HG03571 (cell line): ENCODE results near the gene BRICD5.
A peak's percentile ranks its signal among the peaks of the same experiment; 100 is the strongest.

ENCODE experiments used
- ATAC-seq: cut with Tn5 transposase; IDR thresholded peaks from one replicate; pipeline ENCODE4 v1.9.1; 2021; ENCODE audit not compliant: unreplicated experiment

BRICD5 gene

DNA sequence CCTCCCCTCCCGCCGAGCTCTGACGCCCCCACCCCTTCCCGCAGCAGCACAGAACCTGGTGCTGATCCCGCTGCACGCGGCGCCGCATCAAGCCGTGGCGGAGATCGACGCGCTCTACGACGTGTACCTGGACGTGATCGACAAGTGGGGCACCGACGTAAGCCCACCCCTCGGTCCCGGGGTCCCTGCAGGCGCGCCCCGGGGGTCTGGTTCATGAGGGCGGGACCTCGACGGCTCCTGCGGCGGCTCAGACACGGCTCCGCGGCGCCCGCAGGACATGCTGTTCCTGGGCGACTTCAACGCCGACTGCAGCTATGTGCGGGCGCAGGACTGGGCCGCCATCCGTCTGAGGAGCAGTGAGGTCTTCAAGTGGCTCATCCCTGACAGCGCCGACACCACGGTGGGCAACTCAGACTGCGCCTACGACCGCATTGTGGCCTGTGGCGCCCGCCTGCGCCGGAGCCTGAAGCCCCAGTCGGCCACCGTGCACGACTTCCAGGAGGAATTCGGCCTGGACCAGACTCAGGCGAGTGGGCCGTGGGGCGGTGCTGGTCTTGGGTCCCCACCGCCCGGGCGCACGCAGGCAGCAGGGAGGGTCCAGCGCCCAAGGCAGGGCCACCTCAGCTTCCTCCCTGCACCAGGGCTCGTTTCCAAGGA is 27.0 kb upstream of the BRICD5 start:
- ATAC-seq = no peak

DNA sequence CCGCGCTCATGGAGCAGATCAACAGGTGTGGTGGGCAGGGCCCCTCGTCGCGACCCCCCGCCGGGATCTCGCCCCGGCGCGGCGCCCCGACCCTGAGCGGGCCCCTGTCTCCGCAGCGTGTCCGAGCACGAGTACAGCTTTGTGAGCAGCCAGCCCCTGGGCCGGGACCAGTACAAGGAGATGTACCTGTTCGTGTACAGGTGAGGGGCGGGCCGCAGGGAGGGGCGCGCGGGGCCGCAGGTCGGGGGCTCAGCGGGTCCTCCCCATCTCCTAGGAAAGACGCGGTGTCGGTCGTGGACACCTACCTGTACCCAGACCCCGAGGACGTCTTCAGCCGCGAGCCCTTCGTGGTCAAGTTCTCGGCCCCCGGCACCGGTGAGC is 26.4 kb upstream of the BRICD5 start:
- no peak for ATAC-seq

DNA sequence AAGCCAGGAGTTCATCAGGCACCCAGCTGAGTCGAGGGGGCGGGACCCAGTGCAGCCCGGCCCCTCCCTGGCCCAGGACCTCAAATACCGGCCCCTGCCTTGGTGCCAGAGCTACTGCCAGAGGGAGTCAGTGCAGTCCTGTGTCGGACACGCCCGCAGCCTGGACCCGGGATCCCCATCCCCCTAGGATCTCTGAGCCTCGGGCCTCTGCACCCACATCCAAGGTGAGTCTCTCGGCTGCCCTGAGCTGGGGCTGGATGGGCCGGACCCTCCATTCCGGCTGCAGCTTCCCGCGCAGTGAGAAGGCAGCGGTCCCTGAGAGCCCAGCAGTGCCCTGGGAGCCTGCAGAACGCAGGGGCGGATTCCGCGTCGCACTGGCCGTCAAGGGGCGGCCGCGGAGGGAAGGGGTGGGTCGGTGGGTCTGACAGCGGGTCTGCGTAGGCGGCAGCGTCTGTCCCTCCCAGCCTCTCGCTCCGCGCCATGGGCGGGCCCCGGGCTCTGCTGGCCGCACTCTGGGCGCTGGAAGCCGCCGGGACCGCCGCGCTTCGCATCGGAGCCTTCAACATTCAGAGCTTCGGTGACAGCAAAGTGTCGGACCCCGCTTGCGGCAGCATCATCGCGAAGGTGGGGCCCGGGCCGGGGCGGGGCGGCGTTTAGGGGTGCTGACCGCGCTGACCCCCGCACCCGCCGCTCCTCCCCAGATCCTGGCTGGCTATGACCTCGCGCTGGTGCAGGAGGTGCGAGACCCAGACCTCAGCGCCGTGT is 25.9 kb upstream of the BRICD5 start, which contains the start of gene DNASE1L2:
Gene DNASE1L2 (plus strand): TSS at position 108 of the 765 bp plus-strand sequence. CDS start 373 bp downstream, at position 481.
- no peak for ATAC-seq

DNA sequence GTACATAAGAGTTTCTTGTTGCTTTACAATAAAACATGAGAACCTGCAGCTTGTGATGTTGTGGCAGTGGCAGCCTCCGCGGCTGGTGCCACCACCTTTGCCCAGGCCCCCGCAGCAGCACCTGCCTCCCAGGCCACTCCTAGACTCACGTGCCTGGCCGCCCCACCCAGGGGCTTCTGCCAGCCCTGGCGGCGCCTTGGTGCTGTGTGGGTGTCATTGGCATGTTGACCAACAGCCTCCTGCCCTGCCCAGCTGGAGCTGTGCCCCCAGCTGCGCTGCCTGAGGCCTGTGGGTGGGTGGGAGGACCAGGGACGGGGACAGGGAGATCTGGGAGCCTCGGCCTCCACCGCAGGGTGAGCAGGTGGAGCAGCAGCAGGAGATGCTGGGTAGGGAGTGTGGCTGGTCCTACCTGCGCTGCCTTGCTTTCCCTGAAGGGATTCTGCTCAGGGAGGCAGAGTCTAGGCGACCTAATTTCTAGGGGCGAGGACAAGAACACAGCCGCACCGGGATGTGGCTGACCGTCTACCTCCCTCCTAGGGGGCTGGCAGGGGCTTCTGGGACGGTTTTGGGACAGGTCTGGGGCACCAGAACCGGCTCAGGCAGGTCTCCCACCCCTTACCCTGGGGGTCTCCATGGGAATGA is 25.2 kb upstream of the BRICD5 start:
- ATAC-seq = no peak

DNA sequence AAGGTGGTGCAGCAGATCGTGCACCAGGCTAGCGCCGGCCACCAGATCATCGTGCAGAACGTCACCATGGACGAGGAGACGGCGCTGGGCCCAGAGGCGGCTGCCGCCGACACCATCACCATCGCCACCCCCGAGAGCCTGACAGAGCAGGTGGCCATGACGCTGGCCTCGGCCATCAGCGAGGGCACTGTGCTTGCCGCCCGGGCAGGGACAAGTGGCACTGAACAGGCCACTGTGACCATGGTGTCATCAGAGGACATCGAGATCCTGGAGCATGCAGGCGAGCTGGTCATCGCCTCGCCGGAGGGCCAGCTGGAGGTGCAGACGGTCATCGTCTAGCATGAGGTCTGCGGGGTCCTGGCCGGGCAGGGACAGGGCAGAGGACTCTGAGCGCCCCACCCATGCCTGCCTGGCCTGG is 24.6 kb upstream of the BRICD5 start:
- ATAC-seq = no peak

DNA sequence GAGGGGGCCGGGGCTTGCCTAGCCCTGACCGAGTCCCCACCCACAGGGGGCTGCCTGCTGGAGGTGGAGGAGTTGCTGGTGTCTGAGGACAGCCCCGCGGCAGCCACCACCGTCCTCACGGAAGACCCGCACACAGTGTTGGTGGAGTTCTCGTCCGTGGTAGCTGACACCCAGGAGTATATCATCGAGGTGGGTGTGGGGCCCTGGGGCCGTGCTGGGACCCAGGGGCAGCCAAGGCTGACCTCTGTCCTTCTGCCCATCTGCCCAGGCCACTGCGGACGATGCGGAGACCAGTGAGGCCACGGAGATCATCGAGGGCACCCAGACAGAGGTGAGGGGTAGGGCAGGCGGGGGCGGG is 24.1 kb upstream of the BRICD5 start:
- ATAC-seq = no peak

DNA sequence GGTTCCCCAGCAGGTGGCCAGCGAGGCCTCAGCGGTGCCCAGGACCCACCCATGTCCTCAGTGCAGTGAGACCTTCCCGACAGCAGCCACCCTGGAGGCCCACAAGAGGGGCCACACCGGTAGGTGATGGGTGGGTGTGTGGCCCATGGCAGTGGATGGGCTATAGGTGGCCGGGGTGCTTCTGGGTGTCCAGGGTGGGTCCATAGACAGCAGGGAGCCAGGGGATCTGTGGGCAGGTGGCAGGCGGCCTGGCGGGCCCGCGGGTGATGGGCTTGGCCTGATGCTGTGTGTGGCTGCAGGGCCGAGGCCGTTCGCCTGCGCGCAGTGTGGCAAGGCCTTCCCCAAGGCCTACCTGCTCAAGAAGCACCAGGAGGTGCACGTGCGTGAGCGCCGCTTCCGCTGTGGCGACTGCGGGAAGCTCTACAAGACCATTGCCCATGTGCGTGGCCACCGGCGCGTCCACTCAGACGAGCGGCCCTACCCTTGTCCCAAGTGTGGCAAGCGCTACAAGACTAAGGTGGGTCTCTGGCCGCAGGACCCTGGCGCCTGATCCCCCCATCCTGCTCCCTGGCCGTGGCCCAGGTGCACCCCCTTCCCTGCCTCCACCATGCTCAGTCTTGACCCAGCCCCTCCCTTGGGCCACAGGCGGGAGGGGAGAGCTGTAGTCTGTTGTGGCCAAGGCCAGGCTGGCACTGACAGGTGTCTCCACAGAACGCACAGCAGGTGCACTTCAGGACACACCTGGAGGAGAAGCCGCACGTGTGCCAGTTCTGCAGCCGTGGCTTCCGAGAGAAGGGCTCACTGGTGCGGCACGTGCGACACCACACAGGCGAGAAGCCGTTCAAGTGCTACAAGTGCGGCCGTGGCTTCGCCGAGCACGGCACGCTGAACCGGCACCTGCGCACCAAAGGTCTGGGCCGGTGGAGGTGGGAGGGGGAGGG is 23.5 kb upstream of the BRICD5 start:
- no peak for ATAC-seq

DNA sequence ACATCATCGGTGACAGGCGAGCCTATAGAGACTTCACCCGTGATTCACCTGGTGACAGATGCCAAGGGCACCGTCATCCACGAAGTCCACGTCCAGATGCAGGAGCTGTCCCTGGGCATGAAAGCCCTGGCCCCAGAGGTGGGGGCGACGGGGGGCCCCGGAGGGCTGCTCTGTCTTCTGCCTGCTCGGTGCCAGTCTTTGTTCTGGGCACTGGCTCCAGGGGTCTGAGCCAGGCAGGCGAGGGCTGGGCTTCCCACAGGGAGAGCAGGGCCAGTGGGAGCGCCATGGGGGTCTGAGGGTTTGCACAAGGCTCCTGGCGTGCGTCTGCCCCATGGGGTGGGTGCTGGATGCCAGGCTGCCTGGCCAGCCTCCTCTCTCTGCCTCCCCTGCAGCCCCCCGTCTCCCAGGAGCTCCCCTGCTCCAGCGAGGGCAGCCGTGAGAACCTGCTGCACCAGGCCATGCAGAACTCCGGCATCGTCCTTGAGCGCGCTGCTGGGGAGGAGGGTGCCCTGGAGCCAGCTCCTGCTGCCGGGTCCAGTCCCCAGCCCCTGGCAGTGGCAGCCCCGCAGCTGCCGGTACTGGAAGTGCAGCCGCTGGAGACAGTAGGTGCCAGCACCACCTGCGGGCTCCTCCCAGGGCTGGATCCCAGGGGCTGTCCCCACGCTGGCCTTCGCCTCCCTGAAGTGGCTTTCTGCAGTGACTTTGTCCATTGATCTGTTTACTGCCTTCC is 22.5 kb upstream of the BRICD5 start:
- no peak for ATAC-seq

DNA sequence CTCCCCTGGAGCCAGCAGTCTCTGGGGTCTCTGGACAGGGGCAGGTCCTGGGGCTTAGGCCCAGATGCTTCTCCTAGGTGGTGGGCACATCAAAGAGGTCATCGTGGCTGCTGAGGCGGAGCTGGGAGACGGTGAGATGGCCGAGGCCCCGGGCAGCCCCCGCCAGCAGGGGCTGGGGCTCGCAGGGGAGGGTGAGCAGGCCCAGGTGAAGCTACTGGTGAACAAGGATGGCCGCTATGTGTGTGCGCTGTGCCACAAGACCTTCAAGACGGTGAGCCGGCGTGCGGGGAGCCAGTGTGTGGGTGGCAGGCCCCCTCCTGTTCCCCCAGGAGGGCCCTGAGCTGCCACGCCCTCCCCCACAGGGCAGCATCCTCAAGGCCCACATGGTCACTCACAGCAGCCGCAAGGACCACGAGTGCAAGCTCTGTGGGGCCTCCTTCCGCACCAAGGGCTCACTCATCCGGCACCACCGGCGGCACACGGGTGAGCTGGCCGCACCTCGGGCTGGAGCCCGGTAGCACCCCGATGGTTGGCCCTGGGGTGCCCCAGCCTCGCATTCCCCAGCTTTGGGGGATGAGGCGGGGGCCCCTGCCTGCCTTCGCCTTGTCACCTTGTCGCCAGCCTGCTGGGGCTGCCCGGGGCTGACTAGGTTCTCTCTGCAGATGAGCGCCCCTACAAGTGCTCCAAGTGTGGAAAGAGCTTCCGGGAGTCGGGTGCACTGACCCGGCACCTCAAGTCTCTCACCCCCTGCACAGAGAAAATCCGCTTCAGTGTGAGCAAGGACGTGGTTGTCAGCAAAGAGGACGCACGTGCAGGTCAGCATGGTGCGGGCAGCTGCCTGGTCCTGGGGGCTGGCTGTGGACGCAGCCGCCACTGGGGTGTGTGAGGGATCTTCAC is 21.7 kb upstream of the BRICD5 start:
- ATAC-seq = no peak

DNA sequence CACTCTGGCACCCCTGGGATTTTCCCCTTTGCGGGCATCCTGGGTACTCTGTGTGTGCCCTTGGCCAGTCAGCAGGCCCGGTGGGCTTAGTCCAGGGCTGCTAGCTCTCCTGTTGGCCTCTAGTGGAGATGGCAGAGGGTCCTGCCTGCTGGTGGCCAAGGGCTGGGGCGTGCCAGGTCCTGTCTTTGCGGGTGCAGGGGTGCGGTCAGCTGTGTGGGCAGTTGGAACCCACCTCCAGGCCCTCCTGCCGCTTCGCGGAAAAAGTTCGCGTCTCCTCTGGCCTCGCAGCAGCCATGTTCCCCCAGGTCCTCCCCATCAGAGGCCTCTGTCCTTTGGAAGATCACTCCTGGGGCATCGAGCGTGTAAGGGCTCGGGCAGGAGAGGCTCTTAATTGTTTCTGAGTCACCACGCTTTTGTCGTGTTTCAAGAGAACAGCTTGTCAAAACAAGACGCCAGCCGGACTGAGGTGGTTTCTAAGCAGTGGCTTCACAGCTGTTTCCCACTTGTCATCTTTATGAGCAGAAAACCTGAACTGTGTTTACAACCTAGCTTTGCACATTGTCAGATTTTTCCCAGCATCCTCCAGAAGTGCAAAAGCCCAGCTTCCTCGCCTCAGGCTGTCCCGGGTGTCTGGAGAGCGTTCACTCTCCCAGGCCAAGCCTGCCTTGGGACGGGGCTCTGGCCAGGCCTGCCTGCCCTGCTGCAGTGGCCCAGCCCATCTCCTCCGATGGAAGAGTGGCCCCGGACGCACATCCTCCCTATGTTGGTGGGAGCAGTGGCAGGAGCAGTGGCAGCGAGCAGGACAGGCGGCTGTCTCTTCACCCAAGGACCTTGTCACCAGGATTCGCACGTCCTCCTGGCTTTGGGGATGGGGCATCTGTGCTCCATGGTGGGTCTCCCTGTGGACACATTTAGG is 20.6 kb upstream of the BRICD5 start:
- ATAC-seq = no peak

DNA sequence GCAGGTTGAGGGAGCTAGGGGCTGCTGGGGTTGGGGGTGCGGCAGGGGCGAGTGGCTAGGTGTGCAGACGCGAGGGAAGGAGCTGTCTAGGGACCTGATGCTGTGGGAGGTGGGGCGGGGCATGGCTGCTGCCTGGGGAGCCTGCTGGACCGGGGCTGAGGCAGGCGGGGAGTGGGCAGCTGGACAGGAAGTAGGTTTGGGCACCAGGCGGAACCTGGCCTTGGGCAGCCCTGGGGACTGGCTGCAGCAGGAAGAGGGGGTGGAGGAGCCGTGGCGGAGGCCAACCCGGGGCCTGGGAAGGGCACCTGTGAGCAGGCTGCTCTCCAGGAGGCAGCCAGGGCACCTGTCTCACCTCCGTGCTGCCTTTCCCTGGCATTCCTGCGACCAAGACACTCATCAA is 19.7 kb upstream of the BRICD5 start:
- ATAC-seq = no peak

DNA sequence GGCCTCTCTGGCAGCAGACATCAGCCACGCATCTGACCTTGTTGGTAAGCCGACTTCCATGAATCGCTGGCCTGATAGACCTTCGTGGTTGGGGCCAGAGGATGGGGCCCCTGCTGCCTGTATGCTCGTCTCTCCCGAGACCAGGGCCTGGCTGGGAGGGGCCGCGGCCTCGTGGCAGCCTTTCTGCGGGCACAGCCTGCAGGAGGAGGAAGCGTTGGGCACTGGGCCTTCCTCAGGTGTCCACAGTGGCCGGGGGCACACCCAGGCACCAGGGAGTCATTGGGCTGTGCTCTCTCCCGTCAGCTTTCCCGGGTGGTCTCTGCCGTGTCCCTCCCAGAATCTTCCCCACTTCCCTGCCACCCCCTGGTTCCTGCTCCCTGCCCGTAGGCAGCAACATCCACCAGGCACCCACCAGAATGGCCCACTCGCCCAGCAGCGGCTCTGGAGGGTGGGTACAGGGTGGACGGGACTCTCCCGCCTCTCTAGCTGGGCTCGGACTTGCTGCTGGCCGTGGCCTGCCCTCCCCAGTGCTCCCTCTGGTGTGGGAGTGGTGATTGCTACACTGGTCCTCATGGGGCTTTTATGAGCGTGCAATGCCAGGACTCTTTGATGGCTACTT is 19.1 kb upstream of the BRICD5 start:
- no peak for ATAC-seq

DNA sequence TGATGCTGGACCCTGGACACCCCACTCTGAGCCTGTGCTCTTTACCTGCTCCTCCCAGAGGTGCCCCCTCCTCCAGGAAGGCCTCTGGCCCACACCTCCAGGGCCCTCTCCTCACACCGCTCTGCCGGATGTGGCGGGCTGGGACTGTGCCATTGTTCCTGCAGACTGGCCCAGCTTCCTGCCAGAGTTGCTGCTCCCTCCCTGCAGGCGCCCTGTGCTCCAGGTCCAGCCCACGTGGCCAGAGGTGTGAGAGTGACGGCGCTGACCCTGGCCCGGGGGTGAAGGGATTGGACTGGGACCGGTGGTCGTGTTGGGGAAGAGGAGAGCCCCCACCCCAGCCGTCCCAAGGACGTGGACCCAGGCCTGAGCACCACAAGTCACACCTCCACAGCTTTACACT is 18.4 kb upstream of the BRICD5 start:
- ATAC-seq = no peak

DNA sequence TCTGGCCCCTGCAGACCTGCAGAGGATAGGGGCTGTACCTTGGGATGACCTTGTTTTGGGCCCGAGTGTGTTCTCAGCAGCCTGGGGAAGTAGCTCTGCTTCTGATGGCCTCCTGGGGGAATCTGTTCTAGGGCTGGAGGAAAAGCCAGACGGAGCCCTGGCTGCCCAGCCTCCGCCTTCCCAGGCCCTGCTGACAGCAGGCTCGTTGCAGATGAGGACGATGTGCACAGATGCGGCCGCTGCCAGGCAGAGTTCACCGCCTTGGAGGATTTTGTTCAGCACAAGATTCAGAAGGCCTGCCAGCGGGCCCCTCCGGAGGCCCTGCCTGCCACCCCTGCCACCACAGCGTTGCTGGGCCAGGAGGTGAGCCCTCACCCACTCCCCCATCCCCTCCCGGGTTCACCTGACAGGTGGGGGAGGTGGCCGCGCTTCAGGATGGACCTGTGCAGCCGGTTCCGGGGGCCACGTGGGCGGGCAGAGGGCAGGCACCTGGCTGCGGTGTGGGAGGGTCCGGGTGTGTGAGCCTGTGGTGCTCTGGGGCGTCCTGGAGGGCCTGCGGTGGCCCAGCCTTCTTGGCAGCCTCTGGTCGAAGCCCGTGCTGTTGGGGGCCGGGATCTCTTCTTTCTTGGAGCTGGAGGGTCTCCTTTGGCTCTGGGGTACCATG is 17.6 kb upstream of the BRICD5 start:
- ATAC-seq = no peak

DNA sequence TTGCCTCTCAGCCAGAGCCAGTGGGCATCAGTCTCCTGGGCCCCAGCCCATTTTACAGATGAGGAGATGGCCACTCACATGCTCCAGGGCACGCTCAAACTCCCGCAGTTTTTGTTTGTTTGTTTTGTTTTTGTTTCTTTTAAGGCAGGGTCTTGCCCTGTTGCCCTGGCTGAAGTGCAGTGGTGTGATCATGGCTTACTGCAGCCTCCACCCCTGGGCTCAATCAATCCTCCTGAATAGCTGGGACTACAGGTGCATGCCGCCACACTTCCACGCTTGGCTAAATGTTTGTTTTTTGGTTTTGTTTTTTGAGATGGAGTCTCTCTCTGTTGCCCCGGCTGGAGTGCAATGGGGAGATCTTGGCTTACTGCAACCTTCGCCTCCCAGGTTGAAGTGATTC is 16.3 kb upstream of the BRICD5 start:
- no peak for ATAC-seq

DNA sequence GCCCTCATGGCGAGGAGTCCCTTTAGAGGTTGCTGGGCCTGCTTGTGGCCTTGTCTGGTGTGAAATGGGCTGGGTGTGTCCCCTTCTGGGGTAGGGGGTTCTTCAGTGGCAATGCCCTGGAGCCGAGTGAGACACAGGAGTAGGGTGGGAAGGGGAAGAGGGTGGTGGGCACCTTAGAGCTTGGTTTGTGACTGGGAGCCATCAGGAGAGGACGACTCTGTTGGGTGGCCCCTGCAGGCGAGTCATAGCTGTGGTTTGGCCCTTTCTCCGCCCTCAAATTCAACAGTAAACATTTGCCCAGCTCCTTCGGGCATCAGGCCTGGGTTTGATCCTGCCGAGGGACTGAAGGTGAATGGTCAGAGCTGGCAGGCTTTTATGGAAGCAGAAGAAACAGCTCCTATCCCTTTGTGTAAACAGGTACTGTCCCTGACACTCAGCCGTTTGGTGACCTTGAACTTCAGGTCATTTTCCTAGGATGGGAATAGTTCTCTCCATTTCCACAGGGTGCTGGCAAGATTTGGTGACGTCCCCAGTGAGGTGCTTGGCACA is 15.7 kb upstream of the BRICD5 start:
- ATAC-seq = no peak

DNA sequence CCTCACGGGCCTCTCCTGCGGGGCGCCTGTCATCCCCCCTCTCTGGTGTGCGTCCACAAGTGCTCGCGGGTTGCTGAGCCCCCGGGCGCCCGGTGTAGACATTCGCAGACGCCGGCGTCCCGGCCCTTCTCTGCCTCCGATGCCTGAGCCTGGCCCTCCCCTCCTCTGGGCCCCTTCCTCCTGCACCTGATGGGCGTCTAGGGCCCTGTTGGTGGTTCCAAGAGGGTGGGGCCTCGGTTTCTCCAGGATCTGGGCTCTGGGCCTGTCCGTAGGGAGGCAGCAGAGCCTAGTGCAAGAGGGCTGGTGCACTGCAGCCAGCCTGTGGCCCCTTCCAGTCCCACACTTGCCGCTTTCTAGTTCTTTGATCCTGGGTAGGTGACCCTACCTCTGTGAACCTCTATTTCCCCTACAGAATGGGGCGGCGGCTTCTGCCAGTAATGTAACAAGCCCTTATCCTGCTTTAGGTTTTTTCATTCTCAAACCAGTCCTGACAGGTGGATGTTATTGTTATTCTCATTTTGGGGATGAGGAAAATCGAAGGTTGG is 13.4 kb upstream of the BRICD5 start:
- ATAC-seq = peak; percentile 15
